ENCODE data around the gene KRTAP12-4. TPM values are rescaled to one million over a fixed set of nuclear protein-coding genes. Genes with fewer than 3 reads are reported as not detected.
"Not testable (repeated sequence)": the region's sequence is repeated elsewhere in the genome, so short reads cannot be mapped to it uniquely, and the experiment has no call there.

The KRTAP12-4 gene, protein sequence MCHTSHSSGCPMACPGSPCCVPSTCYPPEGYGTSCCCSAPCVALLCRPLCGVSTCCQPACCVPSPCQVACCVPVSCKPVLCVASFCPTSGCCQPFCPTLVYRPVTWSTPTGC
- not detected for total RNA-seq
- long read RNA-seq: 0 reads

- DNase-seq (ENCODE audit: low spot score): no peak
These were observed at the start of gene KRTAP12-4 for GRCh38 chr21:44654576-44655175. TSS of gene KRTAP12-4 (minus strand) at chr21:44654659. CDS start at chr21:44654614, 45 bp downstream.

DNA sequence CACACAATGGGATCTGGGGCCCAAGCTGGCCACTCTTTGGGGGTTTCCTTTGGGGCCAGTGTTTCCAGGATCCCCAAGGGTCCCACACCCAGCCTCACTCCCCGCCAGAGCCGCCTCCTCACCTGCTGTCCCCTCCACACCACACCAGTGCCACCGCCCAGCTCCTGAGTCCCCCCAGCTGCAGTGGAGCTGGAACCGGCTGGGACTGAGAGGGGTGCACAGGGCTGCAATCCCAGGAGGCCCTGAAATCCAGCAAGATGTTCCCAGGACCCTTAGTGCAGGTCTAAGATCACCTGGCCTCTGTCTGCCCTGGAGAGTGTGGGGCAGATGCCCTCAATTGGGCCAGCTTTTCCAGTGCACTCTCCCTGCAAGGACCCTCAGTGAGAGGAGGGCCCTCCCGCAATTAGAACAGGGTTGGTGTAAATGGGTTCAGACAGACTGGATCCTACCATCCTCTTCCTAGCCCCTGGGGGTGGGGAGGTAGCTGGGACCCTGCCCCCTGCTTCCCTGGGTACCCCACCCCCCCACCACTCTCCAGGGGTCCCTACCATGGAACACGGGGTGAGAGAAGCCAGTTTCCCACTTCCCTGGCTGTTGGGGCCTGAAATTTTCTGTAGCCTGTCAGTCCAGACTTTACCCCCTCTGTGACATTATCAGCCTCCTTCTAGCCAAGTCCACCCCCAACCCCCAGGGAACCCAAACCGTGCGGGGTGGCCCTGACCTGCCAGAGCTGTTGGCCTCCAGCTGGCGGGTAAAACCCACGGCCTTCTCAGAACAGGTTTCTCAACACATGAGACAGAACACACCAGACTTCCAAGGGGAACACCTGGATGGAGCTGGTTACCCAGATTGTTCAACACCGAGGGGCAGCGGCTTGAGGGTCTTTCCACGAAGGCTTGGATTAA lies 49.5 kb upstream of the KRTAP12-4 start:
- peak; percentile 69 for DNase-seq (ENCODE audit: low spot score)

- peak; percentile 75 for DNase-seq (ENCODE audit: low spot score)
These were observed 48.7 kb upstream of the KRTAP12-4 start for GRCh38 chr21:44702973-44703730.

GRCh38 chr21:44702111-44702972 lies 47.9 kb upstream of the KRTAP12-4 start:
- DNase-seq (ENCODE audit: low spot score): peak; percentile 55

- peak; percentile 78 for DNase-seq (ENCODE audit: low spot score)
These were observed 47.1 kb upstream of the KRTAP12-4 start for GRCh38 chr21:44701541-44701940.

DNA sequence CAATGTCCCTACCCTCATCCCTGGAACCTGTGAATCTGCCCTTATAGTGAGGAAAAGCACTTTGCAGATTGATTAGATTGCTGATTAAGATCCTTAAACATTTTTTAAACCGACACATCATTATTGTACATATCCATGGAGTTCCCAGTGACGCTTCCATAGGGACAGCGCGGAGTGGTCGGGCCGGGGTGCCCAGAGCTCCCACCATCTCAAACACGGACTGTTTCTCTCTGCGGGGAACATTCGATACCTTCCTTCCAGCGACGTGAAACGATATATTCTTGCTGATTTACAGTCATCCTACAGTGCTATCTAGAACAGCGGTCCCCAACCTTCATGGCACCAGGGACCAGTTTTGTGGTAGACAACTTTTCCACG lies 46.6 kb upstream of the KRTAP12-4 start:
- DNase-seq (ENCODE audit: low spot score): peak; percentile 75

DNA sequence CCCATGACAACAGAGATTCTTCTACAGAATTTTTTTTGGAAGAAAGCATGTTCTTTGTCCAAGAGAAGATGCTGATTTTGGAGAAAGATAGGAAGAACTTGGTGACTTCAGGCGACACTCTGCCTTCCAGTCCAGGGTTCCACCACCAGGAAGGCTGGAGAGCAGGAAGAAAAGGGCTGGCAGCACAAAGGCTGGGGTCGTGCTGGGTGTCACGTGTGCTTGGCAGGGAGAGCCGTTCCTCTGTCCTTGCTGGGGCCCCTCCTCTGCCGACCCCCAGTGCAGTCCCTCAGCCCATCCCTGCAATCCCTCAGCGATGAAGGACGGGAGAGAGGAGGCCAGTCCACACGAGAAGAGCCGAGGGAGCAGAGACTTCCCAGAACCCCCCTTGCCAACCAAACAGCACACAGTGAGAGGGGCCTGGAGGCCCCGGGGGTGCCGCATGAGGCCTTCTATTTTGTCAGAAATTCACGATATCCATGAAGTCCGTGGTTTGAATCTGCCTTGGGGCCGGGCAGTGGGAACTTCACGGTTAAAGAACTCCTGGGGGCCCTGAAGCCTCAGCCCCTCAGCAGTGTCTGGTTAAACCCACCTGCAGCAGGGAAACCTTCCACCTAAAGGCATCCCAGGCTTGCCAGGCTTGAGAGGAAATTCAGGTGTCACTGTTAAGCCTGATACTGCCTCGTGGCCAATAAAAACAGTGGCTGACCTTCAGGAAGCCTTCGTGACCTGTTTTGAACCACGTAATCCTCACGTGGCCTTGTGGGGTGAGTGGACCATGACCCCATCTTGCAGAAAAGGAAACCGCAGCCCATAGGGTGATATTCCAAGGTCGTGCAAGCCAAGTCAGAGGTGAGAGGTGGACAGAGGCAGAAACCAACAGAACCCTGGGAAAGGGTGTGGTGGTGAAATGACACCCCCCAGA lies 45.9 kb upstream of the KRTAP12-4 start:
- DNase-seq (ENCODE audit: low spot score): peak; percentile 76

- DNase-seq (ENCODE audit: low spot score): peak; percentile 57
These were observed 45.1 kb upstream of the KRTAP12-4 start for GRCh38 chr21:44699502-44700001.

- DNase-seq (ENCODE audit: low spot score): peak; percentile 83
These were observed 43.6 kb upstream of the KRTAP12-4 start for GRCh38 chr21:44697811-44698734.

DNA sequence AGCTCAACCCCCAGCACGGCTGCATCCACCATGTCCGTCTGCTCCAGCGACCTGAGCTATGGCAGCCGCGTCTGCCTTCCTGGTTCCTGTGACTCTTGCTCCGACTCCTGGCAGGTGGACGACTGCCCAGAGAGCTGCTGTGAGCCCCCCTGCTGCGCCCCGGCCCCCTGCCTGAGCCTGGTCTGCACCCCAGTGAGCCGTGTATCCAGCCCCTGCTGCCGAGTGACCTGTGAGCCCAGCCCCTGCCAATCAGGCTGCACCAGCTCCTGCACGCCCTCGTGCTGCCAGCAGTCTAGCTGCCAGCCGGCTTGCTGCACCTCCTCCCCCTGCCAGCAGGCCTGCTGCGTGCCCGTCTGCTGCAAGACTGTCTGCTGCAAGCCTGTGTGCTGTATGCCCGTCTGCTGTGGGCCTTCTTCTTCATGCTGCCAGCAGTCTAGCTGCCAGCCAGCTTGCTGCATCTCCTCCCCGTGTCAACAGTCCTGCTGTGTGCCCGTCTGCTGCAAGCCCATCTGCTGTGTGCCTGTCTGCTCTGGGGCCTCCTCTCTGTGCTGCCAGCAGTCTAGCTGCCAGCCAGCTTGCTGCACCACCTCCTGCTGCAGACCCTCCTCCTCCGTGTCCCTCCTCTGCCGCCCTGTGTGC lies 42.8 kb upstream of the KRTAP12-4 start, which contains the start of gene KRTAP10-12:
Gene KRTAP10-12 (plus strand): TSS at position 1 of the 639 bp plus-strand sequence. CDS start 30 bp downstream, at position 31.
- DNase-seq (ENCODE audit: low spot score): peak; percentile 67

- peak; percentile 35 for DNase-seq (ENCODE audit: low spot score)
These were observed 42.1 kb upstream of the KRTAP12-4 start for GRCh38 chr21:44696572-44696971.

DNA sequence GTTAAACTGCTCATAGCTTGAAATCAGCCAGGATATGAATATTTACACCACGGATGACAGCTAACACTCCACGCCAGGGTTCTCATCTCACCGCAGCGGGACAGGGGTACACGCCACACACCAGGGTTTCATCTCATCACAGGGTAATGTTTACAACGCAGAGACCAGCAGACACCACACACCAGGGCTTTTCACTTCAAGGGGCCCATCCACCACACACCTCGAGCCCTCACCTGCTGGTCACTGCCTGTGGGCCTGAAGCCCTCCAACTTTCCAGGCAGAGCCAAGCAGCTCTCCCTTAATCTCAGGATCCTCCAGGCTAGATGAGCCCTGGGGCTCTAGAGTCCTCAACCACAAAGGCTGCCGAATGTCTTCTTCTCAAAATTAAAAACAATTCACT lies 41.2 kb upstream of the KRTAP12-4 start:
- no peak for DNase-seq (ENCODE audit: low spot score)

GRCh38 chr21:44695184-44695583 lies 40.7 kb upstream of the KRTAP12-4 start:
- DNase-seq (ENCODE audit: low spot score): peak; percentile 65

DNA sequence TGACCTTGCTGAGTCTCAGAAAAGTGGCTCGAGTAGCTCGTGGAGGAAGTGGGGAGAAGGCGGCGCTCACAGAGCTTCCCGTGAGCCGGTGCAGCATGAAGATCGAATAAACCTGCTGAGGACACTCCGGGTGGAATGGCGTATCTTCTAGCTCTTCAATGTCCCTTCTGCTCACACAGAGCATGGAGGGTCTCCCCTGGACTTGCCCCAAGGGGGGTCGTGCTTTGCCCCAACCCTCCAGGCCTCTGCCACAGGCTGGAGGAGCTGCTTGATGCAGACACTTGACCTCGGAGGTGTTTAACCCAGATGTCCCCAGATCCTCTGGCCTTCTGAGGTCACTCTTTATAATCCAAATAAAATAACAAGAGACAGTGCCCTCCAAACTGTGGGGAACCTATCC lies 40.3 kb upstream of the KRTAP12-4 start:
- DNase-seq (ENCODE audit: low spot score): peak; percentile 60

DNA sequence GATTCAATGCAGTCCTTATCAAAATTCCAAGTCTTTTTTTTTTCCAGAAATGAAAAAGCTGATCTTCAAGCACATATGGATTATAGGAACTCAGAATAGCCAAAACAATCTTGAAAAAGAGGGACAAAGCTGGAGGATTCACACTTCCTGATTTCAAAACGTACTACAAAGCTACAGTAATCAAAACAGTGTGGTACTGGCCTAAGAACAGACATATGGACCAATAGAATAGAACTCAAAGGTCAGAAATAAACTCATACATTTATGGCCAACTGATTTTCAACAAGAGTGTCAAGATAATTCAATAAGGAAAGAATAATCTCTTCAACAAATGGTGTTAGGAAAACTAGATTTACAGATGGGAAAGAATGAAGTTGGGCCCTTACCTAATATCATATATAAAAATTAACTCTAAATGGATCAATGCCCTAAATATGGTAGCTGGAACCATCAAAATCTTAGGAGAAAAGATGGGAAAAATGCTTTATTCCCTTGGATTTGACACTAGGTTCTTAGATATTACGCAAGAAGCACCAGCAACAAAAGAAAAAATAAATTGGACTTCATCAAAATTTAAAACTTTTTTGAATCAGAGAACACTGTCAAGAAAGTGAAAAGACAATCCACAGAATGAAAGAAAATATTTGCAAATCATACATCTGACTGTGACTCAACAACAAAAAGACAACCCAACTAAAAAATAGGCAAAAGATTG lies 38.5 kb upstream of the KRTAP12-4 start:
- DNase-seq (ENCODE audit: low spot score): no peak

DNA sequence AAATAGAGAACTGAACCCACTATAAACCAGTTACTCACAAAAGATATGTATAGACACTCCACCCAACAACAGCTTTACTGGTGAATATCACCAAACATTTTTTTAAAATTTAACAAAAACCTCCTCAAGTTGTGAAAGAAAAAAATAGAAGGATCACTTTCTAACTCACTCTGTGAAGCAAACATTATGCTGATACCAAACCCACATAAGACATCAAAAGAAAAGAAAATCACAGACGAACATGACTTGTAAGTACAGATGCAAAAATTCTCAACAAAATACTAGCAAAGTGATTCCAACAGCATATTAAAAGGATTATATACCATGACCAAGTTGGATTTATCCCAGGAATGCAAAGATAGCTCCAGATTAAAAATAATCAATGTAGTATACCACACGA lies 37.2 kb upstream of the KRTAP12-4 start:
- no peak for DNase-seq (ENCODE audit: low spot score)

- DNase-seq (ENCODE audit: low spot score): not testable (repeated sequence)
These were observed 35.3 kb upstream of the KRTAP12-4 start for GRCh38 chr21:44689740-44690139.

All from mesenteric fat pad (tissue), 1 donor.